Glomerular visceral epithelial cell (primary cell): ENCODE data around the gene NDUFAF3.
"Not testable (repeated sequence)": the region's sequence is repeated elsewhere in the genome, so short reads cannot be mapped to it uniquely, and the experiment has no call there.

Experiments used
- DNase-seq: peaks from one replicate; pipeline ENCODE4 v3.0.0-alpha.2; 2016; ENCODE audit errors: extremely low spot score

The NDUFAF3 gene

GRCh38 chr3:48999085-48999858 lies 22.6 kb upstream of the NDUFAF3 start:
- no peak for DNase-seq

GRCh38 chr3:49001155-49001554 lies 20.8 kb upstream of the NDUFAF3 start:
- DNase-seq = no peak

GRCh38 chr3:49004352-49005302 lies 17.3 kb upstream of the NDUFAF3 start:
- no peak for DNase-seq

GRCh38 chr3:49005303-49005680 lies 16.6 kb upstream of the NDUFAF3 start:
- DNase-seq = no peak

- DNase-seq = no peak
Measured at GRCh38 chr3:49005998-49006397, 15.9 kb upstream of the NDUFAF3 start.

- DNase-seq = peak; percentile 44
Measured at GRCh38 chr3:49006408-49007067, 15.4 kb upstream of the NDUFAF3 start.

GRCh38 chr3:49007068-49007770 lies 14.7 kb upstream of the NDUFAF3 start, which contains the start of gene WDR6:
TSS of gene WDR6 (plus strand) at chr3:49007391. CDS start at chr3:49007432, 41 bp downstream.
- peak; percentile 97 for DNase-seq

GRCh38 chr3:49007771-49008528 lies 14.0 kb upstream of the NDUFAF3 start:
- DNase-seq = peak; percentile 94

GRCh38 chr3:49008627-49009026 lies 13.3 kb upstream of the NDUFAF3 start:
- not testable (repeated sequence) for DNase-seq

- no peak for DNase-seq
Measured at GRCh38 chr3:49009396-49009795, 12.5 kb upstream of the NDUFAF3 start.

GRCh38 chr3:49012441-49013017 lies 9.4 kb upstream of the NDUFAF3 start:
- DNase-seq = no peak

GRCh38 chr3:49013113-49013737 lies 8.7 kb upstream of the NDUFAF3 start:
- DNase-seq = no peak

- peak; percentile 61 for DNase-seq
Measured at GRCh38 chr3:49013738-49014660, 7.9 kb upstream of the NDUFAF3 start.

- DNase-seq = no peak
Measured at GRCh38 chr3:49015072-49015471, 6.8 kb upstream of the NDUFAF3 start.

GRCh38 chr3:49015765-49016164 lies 6.2 kb upstream of the NDUFAF3 start:
- DNase-seq = no peak

GRCh38 chr3:49016414-49017228 lies 5.3 kb upstream of the NDUFAF3 start:
- DNase-seq = no peak

GRCh38 chr3:49017229-49017970 lies 4.5 kb upstream of the NDUFAF3 start:
- DNase-seq = peak; percentile 33
